ENCODE measurements around the gene ZBED4.

ZBED4 gene

GRCh38 chr22:49906799-49907290 lies 53.2 kb downstream of the ZBED4 start:
- H3K4me3 ChIP-seq (ENCODE audit: low read depth, low read length) = no peak overlapping the region
- DNase-seq (ENCODE audit: low read depth, low spot score) = no peak
- no peak for TF ChIP-seq CTCF (IDR thresholded peaks at IDR 0.05; ENCODE audit: low read depth, low read length)
- in situ Hi-C loops (cut with HindIII; ENCODE audit: low sequenced_read_pairs) = no loop called here

GRCh38 chr22:49907807-49908206 lies 54.2 kb downstream of the ZBED4 start:
- in situ Hi-C loops (cut with HindIII; ENCODE audit: low sequenced_read_pairs) = no loop called here
- no peak for TF ChIP-seq CTCF (IDR thresholded peaks at IDR 0.05; ENCODE audit: low read depth, low read length)
- DNase-seq (ENCODE audit: low read depth, low spot score) = no peak
- no peak overlapping the region for H3K4me3 ChIP-seq (ENCODE audit: low read depth, low read length)

GRCh38 chr22:49909476-49910205 lies 56.0 kb downstream of the ZBED4 start:
- H3K4me3 ChIP-seq (ENCODE audit: low read depth, low read length) = no peak overlapping the region
- in situ Hi-C loops (cut with HindIII; ENCODE audit: low sequenced_read_pairs) = no loop called here
- no peak for TF ChIP-seq CTCF (IDR thresholded peaks at IDR 0.05; ENCODE audit: low read depth, low read length)
- DNase-seq (ENCODE audit: low read depth, low spot score) = no peak

- in situ Hi-C loops (cut with HindIII; ENCODE audit: low sequenced_read_pairs) = no loop called here
- no peak for DNase-seq (ENCODE audit: low read depth, low spot score)
- TF ChIP-seq CTCF (IDR thresholded peaks at IDR 0.05; ENCODE audit: low read depth, low read length) = no peak
- no peak overlapping the region for H3K4me3 ChIP-seq (ENCODE audit: low read depth, low read length)
Measured at GRCh38 chr22:49910229-49911155, 56.8 kb downstream of the ZBED4 start.

GRCh38 chr22:49911881-49912625 lies 58.4 kb downstream of the ZBED4 start:
- in situ Hi-C loops (cut with HindIII; ENCODE audit: low sequenced_read_pairs) = no loop called here
- H3K4me3 ChIP-seq (ENCODE audit: low read depth, low read length) = no peak overlapping the region
- DNase-seq (ENCODE audit: low read depth, low spot score) = no peak
- TF ChIP-seq CTCF (IDR thresholded peaks at IDR 0.05; ENCODE audit: low read depth, low read length) = no peak

- H3K4me3 ChIP-seq (ENCODE audit: low read depth, low read length) = no peak overlapping the region
- in situ Hi-C loops (cut with HindIII; ENCODE audit: low sequenced_read_pairs) = no loop called here
- TF ChIP-seq CTCF (IDR thresholded peaks at IDR 0.05; ENCODE audit: low read depth, low read length) = no peak
- DNase-seq (ENCODE audit: low read depth, low spot score) = no peak
Measured at GRCh38 chr22:49913026-49913425, 59.4 kb downstream of the ZBED4 start.
